HL-60 (cell line): ENCODE results near the gene FOXO1.

ENCODE experiments used
- DNase-seq, 2 experiments: peaks; one replicate each; pipeline ENCODE4 v3.0.0-alpha.2; 2010 to 2020; ENCODE audit warnings: low read depth in 1 of 2, low spot score in 1 of 2
- H3K27ac ChIP-seq: fragments of 250-450 bp; sonication (Bioruptor Pico); replicated peaks from 2 replicates; pipeline ENCODE4 v1.5.1; 2020; ENCODE audit warnings: mild to moderate bottlenecking, moderate library complexity
- H3K27me3 ChIP-seq: fragments of 250-450 bp; sonication (Bioruptor Pico); 2 replicates; pipeline ENCODE4 v1.5.1; 2021; ENCODE audit warnings: mild to moderate bottlenecking, moderate library complexity; ENCODE audit not compliant: insufficient read depth, poor library complexity, severe bottlenecking
- H3K4me3 ChIP-seq: replicated peaks from 2 replicates; pipeline ENCODE4 v1.5.1; 2011; ENCODE audit warnings: mild to moderate bottlenecking, control low read depth, low read length; ENCODE audit not compliant: insufficient read depth
- CTCF ChIP-seq: IDR thresholded peaks from one replicate; pipeline ENCODE4 v1.5.1; 2011; ENCODE audit warnings: low read length, control low read depth, inconsistent platforms; ENCODE audit not compliant: insufficient read depth
- GABPA ChIP-seq: IDR thresholded peaks from 2 replicates; pipeline ENCODE4 v1.6.1; 2012; ENCODE audit warnings: low read depth
- POLR2AphosphoS5 ChIP-seq: IDR thresholded peaks from 2 replicates; pipeline ENCODE4 v1.6.1; 2012; ENCODE audit warnings: low read depth
- SPI1 ChIP-seq: IDR thresholded peaks from 2 replicates; pipeline ENCODE4 v1.6.1; 2012; ENCODE audit warnings: low read depth, mild to moderate bottlenecking, borderline replicate concordance
- TF ChIP-seq, protein P1 (sequence below): IDR thresholded peaks from 2 replicates; pipeline ENCODE4 v1.6.1; 2012; ENCODE audit warnings: low read depth; ENCODE audit not compliant: insufficient replicate concordance

The FOXO1 gene

GRCh38 chr13:40635315-40635995 lies 31.0 kb downstream of the FOXO1 start:
- H3K27ac ChIP-seq: no peak overlapping the region

GRCh38 chr13:40632915-40633314 lies 33.5 kb downstream of the FOXO1 start:
- no peak for TF ChIP-seq GABPA
- TF ChIP-seq, protein P1, sequence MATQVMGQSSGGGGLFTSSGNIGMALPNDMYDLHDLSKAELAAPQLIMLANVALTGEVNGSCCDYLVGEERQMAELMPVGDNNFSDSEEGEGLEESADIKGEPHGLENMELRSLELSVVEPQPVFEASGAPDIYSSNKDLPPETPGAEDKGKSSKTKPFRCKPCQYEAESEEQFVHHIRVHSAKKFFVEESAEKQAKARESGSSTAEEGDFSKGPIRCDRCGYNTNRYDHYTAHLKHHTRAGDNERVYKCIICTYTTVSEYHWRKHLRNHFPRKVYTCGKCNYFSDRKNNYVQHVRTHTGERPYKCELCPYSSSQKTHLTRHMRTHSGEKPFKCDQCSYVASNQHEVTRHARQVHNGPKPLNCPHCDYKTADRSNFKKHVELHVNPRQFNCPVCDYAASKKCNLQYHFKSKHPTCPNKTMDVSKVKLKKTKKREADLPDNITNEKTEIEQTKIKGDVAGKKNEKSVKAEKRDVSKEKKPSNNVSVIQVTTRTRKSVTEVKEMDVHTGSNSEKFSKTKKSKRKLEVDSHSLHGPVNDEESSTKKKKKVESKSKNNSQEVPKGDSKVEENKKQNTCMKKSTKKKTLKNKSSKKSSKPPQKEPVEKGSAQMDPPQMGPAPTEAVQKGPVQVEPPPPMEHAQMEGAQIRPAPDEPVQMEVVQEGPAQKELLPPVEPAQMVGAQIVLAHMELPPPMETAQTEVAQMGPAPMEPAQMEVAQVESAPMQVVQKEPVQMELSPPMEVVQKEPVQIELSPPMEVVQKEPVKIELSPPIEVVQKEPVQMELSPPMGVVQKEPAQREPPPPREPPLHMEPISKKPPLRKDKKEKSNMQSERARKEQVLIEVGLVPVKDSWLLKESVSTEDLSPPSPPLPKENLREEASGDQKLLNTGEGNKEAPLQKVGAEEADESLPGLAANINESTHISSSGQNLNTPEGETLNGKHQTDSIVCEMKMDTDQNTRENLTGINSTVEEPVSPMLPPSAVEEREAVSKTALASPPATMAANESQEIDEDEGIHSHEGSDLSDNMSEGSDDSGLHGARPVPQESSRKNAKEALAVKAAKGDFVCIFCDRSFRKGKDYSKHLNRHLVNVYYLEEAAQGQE: no peak
- TF ChIP-seq CTCF: no peak
- TF ChIP-seq SPI1: no peak
- TF ChIP-seq POLR2AphosphoS5: no peak
- Histone ChIP-seq H3K4me3 (no peak overlapping the region), H3K27me3 (peaks cover 2% of the 10 kb centered on the region), H3K27ac (no peak overlapping the region)
- DNase-seq: no peak

More at GRCh38 chr13:40635315-40635995, 31.0 kb downstream of the FOXO1 start:
- no peak for DNase-seq
- Histone ChIP-seq H3K4me3 (no peak overlapping the region), H3K27me3 (peaks cover 7% of the 10 kb centered on the region)
- TF ChIP-seq, protein P1: no peak
- TF ChIP-seq POLR2AphosphoS5 (no peak), CTCF (no peak), GABPA (no peak), SPI1 (no peak)

GRCh38 chr13:40631605-40632004 lies 34.8 kb downstream of the FOXO1 start:
- H3K4me3 ChIP-seq: no peak overlapping the region
- TF ChIP-seq POLR2AphosphoS5: no peak
- TF ChIP-seq CTCF: no peak
- TF ChIP-seq SPI1: no peak
- DNase-seq: no peak
- peaks cover 2% of the 10 kb centered on the region for H3K27me3 ChIP-seq
- H3K27ac ChIP-seq: no peak overlapping the region

DNA sequence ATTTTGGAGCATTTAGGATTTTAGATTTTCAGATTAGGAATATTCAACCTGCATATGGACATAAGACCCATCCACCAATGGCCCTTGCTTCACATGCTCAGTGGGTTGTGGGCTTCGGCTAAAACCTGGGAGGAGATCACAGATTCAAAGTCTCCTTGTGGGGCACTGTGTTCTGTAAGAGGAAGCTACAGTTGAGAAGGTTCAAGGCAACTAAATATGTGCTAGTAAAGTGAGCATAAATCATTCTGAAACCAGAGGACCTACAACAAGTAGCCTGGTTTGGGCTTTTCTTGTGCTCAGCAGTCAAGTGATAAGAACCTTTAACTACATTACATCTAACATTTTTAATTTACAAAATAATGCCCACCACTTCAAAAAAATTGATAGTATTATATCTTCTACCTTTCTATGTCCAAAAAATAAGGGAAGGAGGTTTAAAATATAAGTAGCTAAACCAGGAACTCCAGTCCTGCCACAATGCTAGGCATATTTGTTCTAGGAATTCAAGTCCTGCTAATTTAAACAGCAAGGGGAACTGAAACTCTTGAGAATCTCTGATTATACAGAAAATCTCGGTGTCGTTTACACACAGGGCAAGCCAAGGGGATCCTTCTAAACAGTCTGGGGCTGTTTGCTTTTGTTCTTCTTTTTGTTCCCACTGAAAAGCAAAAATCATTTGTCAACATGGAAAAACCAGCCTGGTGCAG lies 36.6 kb downstream of the FOXO1 start:
- no peak overlapping the region for H3K4me3 ChIP-seq
- no peak overlapping the region for H3K27ac ChIP-seq
- TF ChIP-seq SPI1 (no peak), CTCF (no peak), GABPA (no peak), POLR2AphosphoS5 (no peak)
- TF ChIP-seq, protein P1: no peak
- peaks cover 2% of the 10 kb centered on the region for H3K27me3 ChIP-seq
- no peak for DNase-seq
